NCI-H345 treated with DMSO at 0.1 percent for 48 hours (cell line): ENCODE data around the gene ZNF853.
"Not testable (repeated sequence)": the region's sequence is repeated elsewhere in the genome, so short reads cannot be mapped to it uniquely, and the experiment has no call there.

Source experiments
- DNase-seq: peaks from one replicate; lab custom pipeline; 2025; ENCODE audit not compliant: unreplicated experiment; lab: John Stamatoyannopoulos, UW

Gene ZNF853

GRCh38 chr7:6651851-6652445 is 36.5 kb downstream of the ZNF853 start:
- DNase-seq = no peak

GRCh38 chr7:6652446-6653011 is 37.1 kb downstream of the ZNF853 start:
- no peak for DNase-seq

GRCh38 chr7:6653071-6654003 is 37.9 kb downstream of the ZNF853 start:
- DNase-seq = no peak

- no peak for DNase-seq
Observed at GRCh38 chr7:6654113-6654841, 38.9 kb downstream of the ZNF853 start.

- no peak for DNase-seq
Observed at GRCh38 chr7:6654842-6655610, 39.6 kb downstream of the ZNF853 start.

GRCh38 chr7:6655636-6656385 is 40.4 kb downstream of the ZNF853 start:
- DNase-seq = no peak

- DNase-seq = no peak
Observed at GRCh38 chr7:6656413-6656812, 41.0 kb downstream of the ZNF853 start.

- DNase-seq = no peak
Observed at GRCh38 chr7:6658618-6659345, 43.4 kb downstream of the ZNF853 start.

- not testable (repeated sequence) for DNase-seq
Observed at GRCh38 chr7:6670851-6671250, 55.4 kb downstream of the ZNF853 start.
